ENCODE data around the gene PI4KB.

DNA sequence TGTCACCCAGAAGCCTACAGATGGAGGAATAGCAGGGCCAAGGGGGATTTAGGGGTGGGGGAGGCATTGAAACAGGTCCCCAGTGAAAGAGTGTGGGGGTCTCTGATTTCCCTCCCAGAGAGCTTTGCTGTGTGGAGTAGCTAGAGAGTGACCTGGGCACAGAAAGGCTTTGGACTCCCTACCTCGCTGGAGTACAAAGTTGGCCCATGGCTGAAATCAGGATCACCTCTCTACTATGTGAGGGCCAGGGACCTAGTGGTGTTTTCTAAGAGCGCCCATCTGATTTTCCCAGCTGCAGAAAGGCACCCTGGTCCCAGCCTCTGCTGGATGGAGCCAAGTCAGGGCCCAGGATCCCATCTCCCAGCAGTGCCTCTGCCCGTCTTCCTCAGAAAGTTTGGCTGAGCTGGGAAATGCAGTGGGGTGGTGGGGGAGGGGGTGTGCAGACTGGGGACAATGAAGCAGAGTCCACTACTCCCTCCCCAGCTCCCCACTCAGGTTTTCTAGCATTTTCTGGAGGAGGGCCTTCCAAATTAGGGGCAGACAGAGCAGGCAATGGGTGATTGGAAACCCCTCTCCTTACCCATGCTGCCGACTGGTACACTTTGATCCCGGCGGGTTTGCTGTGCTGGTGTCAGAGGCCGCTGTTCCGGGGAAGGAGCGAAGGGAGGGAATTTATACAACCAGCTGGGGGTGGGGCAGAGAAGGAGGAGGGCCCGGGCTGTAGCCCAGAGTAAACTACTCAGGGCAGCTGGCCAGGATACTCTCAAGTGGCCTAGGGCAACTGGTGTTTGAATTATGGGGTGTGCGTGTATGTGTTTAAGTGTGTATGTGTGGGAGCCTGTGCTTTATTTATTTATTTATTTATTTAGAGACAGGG, 45.1 kb upstream of the PI4KB start, which contains the start of gene SELENBP1:
- no peak for TF ChIP-seq TCF7L2 (IDR thresholded peaks at IDR 0.05; ENCODE audit: low read depth, low read length)
- no peak for TF ChIP-seq BHLHE40 (IDR thresholded peaks at IDR 0.05; ENCODE audit: low read length)
- no peak for TF ChIP-seq RBM25 (IDR thresholded peaks at IDR 0.05; ENCODE audit: low read depth, low read length, severe bottlenecking)
- TF ChIP-seq, protein P1, sequence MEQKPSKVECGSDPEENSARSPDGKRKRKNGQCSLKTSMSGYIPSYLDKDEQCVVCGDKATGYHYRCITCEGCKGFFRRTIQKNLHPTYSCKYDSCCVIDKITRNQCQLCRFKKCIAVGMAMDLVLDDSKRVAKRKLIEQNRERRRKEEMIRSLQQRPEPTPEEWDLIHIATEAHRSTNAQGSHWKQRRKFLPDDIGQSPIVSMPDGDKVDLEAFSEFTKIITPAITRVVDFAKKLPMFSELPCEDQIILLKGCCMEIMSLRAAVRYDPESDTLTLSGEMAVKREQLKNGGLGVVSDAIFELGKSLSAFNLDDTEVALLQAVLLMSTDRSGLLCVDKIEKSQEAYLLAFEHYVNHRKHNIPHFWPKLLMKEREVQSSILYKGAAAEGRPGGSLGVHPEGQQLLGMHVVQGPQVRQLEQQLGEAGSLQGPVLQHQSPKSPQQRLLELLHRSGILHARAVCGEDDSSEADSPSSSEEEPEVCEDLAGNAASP (IDR thresholded peaks at IDR 0.05) = no peak
- no peak for TF ChIP-seq NR1H2 (CRISPR knock-in tag; IDR thresholded peaks at IDR 0.05)
- no peak for TF ChIP-seq ZFP30 (CRISPR knock-in tag; IDR thresholded peaks at IDR 0.05; ENCODE audit: borderline replicate concordance)
